Sigmoid colon (tissue), 7 donors: ENCODE results near the gene PPP1R12B. TPM values are rescaled to one million over a fixed set of nuclear protein-coding genes. Genes with fewer than 3 reads are reported as not detected.
A peak's percentile ranks its signal among the peaks of the same experiment; 100 is the strongest.
"Not testable (repeated sequence)": the region's sequence is repeated elsewhere in the genome, so short reads cannot be mapped to it uniquely, and the experiment has no call there.

ENCODE experiments used
- DNase-seq: peaks from one replicate; pipeline ENCODE4 v3.0.0-alpha.2; 2019
- H3K27ac ChIP-seq, 4 donors: fragments of 200-600 bp; sonication (generic); one replicate each; pipeline ENCODE4 v1.5.1; 2016 to 2019; ENCODE audit warnings: mild to moderate bottlenecking in 1 of 4
- H3K27me3 ChIP-seq, 3 donors: fragments of 200-600 bp; sonication (generic); one replicate each; pipeline ENCODE4 v1.5.1; 2019; ENCODE audit warnings: mild to moderate bottlenecking in 1 of 3
- H3K36me3 ChIP-seq, 4 donors: fragments of 200-600 bp; sonication (generic); one replicate each; pipeline ENCODE4 v1.5.1; 2016 to 2019
- H3K4me1 ChIP-seq, 4 donors: fragments of 200-600 bp; sonication (generic); one replicate each; pipeline ENCODE4 v1.5.1; 2017 to 2019
- H3K4me3 ChIP-seq, 4 donors: fragments of 200-600 bp; sonication (generic); one replicate each; pipeline ENCODE4 v1.5.1; 2017 to 2019; ENCODE audit warnings: mild to moderate bottlenecking in 2 of 4, moderate library complexity in 1 of 4
- H3K9me3 ChIP-seq, 4 donors: fragments of 200-600 bp in 3 of 4; sonication (generic) in 3 of 4; one replicate each; pipeline versions ENCODE4 v1.5.1 to v1.6.1; 2013 to 2019
- CTCF ChIP-seq, 4 experiments: fragments of 450-650 bp in 3 of 4; fragments of 200-600 bp in 1 of 4; IDR thresholded peaks; one replicate each; pipeline ENCODE4 v1.5.1; 2016 to 2019; ENCODE audit warnings: antibody characterized with exemption in 4 of 4, mild to moderate bottlenecking in 3 of 4, moderate library complexity in 2 of 4
- EP300 ChIP-seq, 4 donors: sonication (generic); formaldehyde crosslinking; IDR thresholded peaks; one replicate each; pipeline ENCODE4 v1.6.1; 2017; ENCODE audit warnings: antibody characterized with exemption in 4 of 4
- POLR2A ChIP-seq, 2 donors: fragments of 450-650 bp; IDR thresholded peaks; one replicate each; pipeline ENCODE4 v1.6.1; 2016; ENCODE audit warnings: antibody characterized with exemption in 2 of 2, mild to moderate bottlenecking in 2 of 2, moderate library complexity in 2 of 2
- POLR2AphosphoS5 ChIP-seq, 4 donors: sonication (generic); formaldehyde crosslinking; IDR thresholded peaks; one replicate each; pipeline ENCODE4 v1.6.1; 2017; ENCODE audit warnings: antibody characterized with exemption in 4 of 4
- whole genome bisulfite sequencing, 2 donors: extraction: QIAGEN DNeasy Blood & Tissue Kit; methylation state at CpG; one replicate each; pipeline ENCODE4 v1.1.7; 2013; 5-methylcytosine and 5-hydroxymethylcytosine counted together
- intact Hi-C: fragments of 100-400 bp; cut with DNase I; formaldehyde crosslinking; loops from one replicate; pipeline ENCODE4 v1.15.1; 2023
- polyA plus RNA-seq, 3 donors: library from polyadenylated mRNA; stranded (reverse); fragments of 200-250 nt; gene quantifications; one replicate each; pipeline ENCODE4 v1.2.3, GENCODE V29; 2013
- total RNA-seq, 4 donors: library from RNA; depleted of rRNA; stranded (reverse); fragments of >200 nt; gene quantifications; one replicate each; pipeline ENCODE4 v1.1.0, GENCODE V29; 2016
- donor health status: healthy with polysubstance abuse.
- donor health status: Bipolar disorder and iron deficiency.
- donor health status: healthy.

PPP1R12B gene
- total and polyA plus RNA-seq, 7 donors: 5.3 to 995 (median 493) TPM

- intact Hi-C loops: no loop called here
- H3K36me3 ChIP-seq: peaks cover 0 to 75% (median 6%) of the 10 kb centered on the region in 4 donors
- no peak for DNase-seq
- no peak overlapping the region for H3K4me3 ChIP-seq
- H3K27me3 ChIP-seq: no peaks in the 10 kb centered on the region
- 92 to 94% methylated on average over 3 of the region's 3 CpGs for WGBS, 2 donors
- TF ChIP-seq CTCF (IDR thresholded peaks at IDR 0.05): no peak
- no peak for TF ChIP-seq EP300 (IDR thresholded peaks at IDR 0.05)
- no peak for TF ChIP-seq POLR2A (IDR thresholded peaks at IDR 0.05)
- TF ChIP-seq POLR2AphosphoS5 (IDR thresholded peaks at IDR 0.05): no peak
- H3K4me1 ChIP-seq: peaks cover 0 to 6% (median 2%) of the 10 kb centered on the region in 4 donors
- H3K27ac ChIP-seq: no peak overlapping the region
- H3K9me3 ChIP-seq: no peaks in the 10 kb centered on the region
Observed at GRCh38 chr1:202433155-202434043, 84.9 kb downstream of the PPP1R12B start.

DNA sequence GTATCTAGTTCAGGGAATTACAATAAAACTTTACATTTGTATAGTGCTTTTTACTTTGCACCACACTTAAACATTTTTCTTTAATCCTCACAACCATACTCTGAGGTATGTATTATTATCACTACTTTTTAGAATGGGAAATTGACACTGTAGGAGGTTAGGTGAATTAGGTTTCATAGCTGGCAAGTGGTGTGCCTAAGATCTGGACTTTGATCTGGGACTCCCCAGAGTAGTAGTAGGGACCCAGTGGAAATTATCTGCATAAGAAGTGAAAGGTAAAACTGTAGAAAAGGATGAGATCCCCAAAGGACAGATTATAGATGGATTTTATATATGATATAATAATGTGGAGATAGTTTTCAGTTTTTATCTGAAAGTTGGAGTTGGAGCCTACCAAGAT, 85.6 kb downstream of the PPP1R12B start:
- Histone ChIP-seq H3K4me1 (no peaks in the 10 kb centered on the region), H3K4me3 (no peak overlapping the region), H3K27me3 (no peaks in the 10 kb centered on the region), H3K9me3 (no peaks in the 10 kb centered on the region), H3K36me3 (peaks cover 4 to 82% (median 12%) of the 10 kb centered on the region in 4 donors), H3K27ac (no peak overlapping the region)
- no peak for DNase-seq
- TF ChIP-seq CTCF (IDR thresholded peaks at IDR 0.05) (no peak), POLR2AphosphoS5 (IDR thresholded peaks at IDR 0.05) (no peak)
- intact Hi-C loops: no loop called here

GRCh38 chr1:202438393-202439174, 90.1 kb downstream of the PPP1R12B start:
- peak; percentile 53 for DNase-seq
- no peaks in the 10 kb centered on the region for H3K9me3 ChIP-seq
- no peaks in the 10 kb centered on the region for H3K27me3 ChIP-seq
- TF ChIP-seq POLR2A (IDR thresholded peaks at IDR 0.05) (no peak), POLR2AphosphoS5 (IDR thresholded peaks at IDR 0.05) (no peak), CTCF (IDR thresholded peaks at IDR 0.05) (no peak), EP300 (IDR thresholded peaks at IDR 0.05) (no peak)
- H3K27ac ChIP-seq: no peak overlapping the region
- H3K4me1 ChIP-seq: no peaks in the 10 kb centered on the region
- intact Hi-C loops: no loop called here
- H3K36me3 ChIP-seq: peaks cover 12 to 92% (median 22%) of the 10 kb centered on the region in 4 donors
- 97 to 98% methylated on average over 37 of the region's 37 CpGs for WGBS, 2 donors
- no peak overlapping the region for H3K4me3 ChIP-seq

DNA sequence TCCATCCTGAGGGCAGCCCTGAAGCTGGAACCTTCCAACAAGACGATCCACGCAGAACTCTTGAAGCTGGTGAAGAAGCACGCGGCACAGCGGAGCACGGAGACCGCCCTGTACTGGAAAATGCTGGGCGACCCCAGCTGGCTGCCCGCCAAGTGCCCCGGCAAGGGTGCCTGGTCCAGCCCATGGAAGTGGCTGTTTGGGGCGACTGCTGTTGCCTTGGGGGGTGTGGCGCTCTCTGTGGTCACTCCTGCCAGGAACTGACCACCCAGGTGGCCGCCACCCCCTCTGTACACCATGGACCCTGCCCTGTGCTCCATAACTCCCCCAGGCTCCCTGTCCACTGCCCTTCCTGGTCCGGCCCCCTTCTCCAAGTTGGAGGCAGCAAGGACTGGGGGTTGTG, 90.8 kb downstream of the PPP1R12B start:
- no peak overlapping the region for H3K4me3 ChIP-seq
- H3K36me3 ChIP-seq: peaks cover 12 to 85% (median 20%) of the 10 kb centered on the region in 4 donors
- H3K27ac ChIP-seq: no peak overlapping the region
- WGBS, 2 donors: 95 to 96% methylated on average over 14 of the region's 14 CpGs
- DNase-seq: no peak
- TF ChIP-seq POLR2AphosphoS5 (IDR thresholded peaks at IDR 0.05): no peak
- no peak for TF ChIP-seq EP300 (IDR thresholded peaks at IDR 0.05)
- no peak for TF ChIP-seq POLR2A (IDR thresholded peaks at IDR 0.05)
- no peak for TF ChIP-seq CTCF (IDR thresholded peaks at IDR 0.05)
- H3K4me1 ChIP-seq: no peaks in the 10 kb centered on the region
- intact Hi-C loops: no loop called here
- H3K9me3 ChIP-seq: no peaks in the 10 kb centered on the region
- no peaks in the 10 kb centered on the region for H3K27me3 ChIP-seq

- H3K36me3 ChIP-seq: peaks cover 0 to 35% (median 4%) of the 10 kb centered on the region in 4 donors
- intact Hi-C loops, H3K27ac ChIP-seq, DNase-seq, H3K27me3 ChIP-seq, H3K4me3 ChIP-seq, H3K4me1 ChIP-seq, H3K9me3 ChIP-seq: not testable (repeated sequence)
- 68 to 87% methylated on average over 2 of the region's 2 CpGs for WGBS, 2 donors
Observed at GRCh38 chr1:202448140-202448539, 99.6 kb downstream of the PPP1R12B start.

- intact Hi-C loops: not testable (repeated sequence)
Observed at GRCh38 chr1:202451641-202452040, 103.1 kb downstream of the PPP1R12B start.

More at GRCh38 chr1:202451641-202452040, 103.1 kb downstream of the PPP1R12B start:
- 98% methylated on average over 24 of the region's 26 CpGs for WGBS, 2 donors
- DNase-seq, H3K4me1 ChIP-seq, H3K9me3 ChIP-seq, H3K27ac ChIP-seq, H3K27me3 ChIP-seq, H3K4me3 ChIP-seq: not testable (repeated sequence)
- H3K36me3 ChIP-seq: peaks cover 0 to 32% (median 7%) of the 10 kb centered on the region in 4 donors
